Smooth muscle cell (in vitro differentiated cells): ENCODE data around the gene UBE3D. TPM values are rescaled to one million over a fixed set of nuclear protein-coding genes. Genes with fewer than 3 reads are reported as not detected.
A peak's percentile ranks its signal among the peaks of the same experiment; 100 is the strongest.

ENCODE experiments used
- DNase-seq: peaks from one replicate; lab custom pipeline; 2025; ENCODE audit not compliant: unreplicated experiment; lab: John Stamatoyannopoulos, UW
- H2AFZ ChIP-seq: fragments of 200-600 bp; sonication (generic); 2 replicates; pipeline ENCODE4 v1.6.0; 2016; ENCODE audit warnings: antibody characterized with exemption, low read depth, mild to moderate bottlenecking
- H3F3A ChIP-seq: fragments of 200-600 bp; sonication (generic); 2 replicates; pipeline ENCODE4 v1.6.0; 2017; ENCODE audit warnings: antibody characterized with exemption, low read depth
- H3K27ac ChIP-seq: fragments of 200-600 bp; sonication (generic); 2 replicates; pipeline ENCODE4 v1.5.1; 2016; ENCODE audit warnings: low read depth, mild to moderate bottlenecking
- H3K27me3 ChIP-seq: fragments of 200-600 bp; sonication (generic); 2 replicates; pipeline ENCODE4 v1.6.1; 2016; ENCODE audit warnings: low read depth, mild to moderate bottlenecking
- H3K36me3 ChIP-seq: fragments of 200-600 bp; sonication (generic); 2 replicates; pipeline ENCODE4 v1.5.1; 2016; ENCODE audit warnings: low read depth
- H3K4me1 ChIP-seq: fragments of 200-600 bp; sonication (generic); 2 replicates; pipeline ENCODE4 v1.5.1; 2016; ENCODE audit warnings: low read depth
- H3K4me2 ChIP-seq: fragments of 200-600 bp; sonication (generic); 2 replicates; pipeline ENCODE4 v1.6.0; 2016; ENCODE audit warnings: mild to moderate bottlenecking
- H3K4me3 ChIP-seq: fragments of 200-600 bp; sonication (generic); 2 replicates; pipeline ENCODE4 v1.5.1; 2016; ENCODE audit warnings: mild to moderate bottlenecking
- H3K79me2 ChIP-seq: fragments of 200-600 bp; sonication (generic); 2 replicates; pipeline ENCODE4 v1.6.0; 2016; ENCODE audit warnings: low read depth, mild to moderate bottlenecking
- H3K9ac ChIP-seq: fragments of 200-600 bp; sonication (generic); 2 replicates; pipeline ENCODE4 v1.6.0; 2016; ENCODE audit warnings: low read depth
- H3K9me3 ChIP-seq: fragments of 200-600 bp; sonication (generic); replicated peaks from 2 replicates; pipeline ENCODE4 v1.5.1; 2016; ENCODE audit warnings: low read depth
- H4K20me1 ChIP-seq: fragments of 200-600 bp; sonication (generic); 2 replicates; pipeline ENCODE4 v1.6.0; 2016; ENCODE audit warnings: low read depth
- WGBS: methylation state at CpG from one replicate; pipeline ENCODE4 v1.1.7; 2016; ENCODE audit warnings: low lambda C conversion rate; 5-methylcytosine and 5-hydroxymethylcytosine counted together
- polyA plus RNA-seq: library from polyadenylated mRNA; unstranded; fragments of >200 nt; fragmentation: Nextera tagmentation; extraction: Ambion mirVana; gene quantifications from 2 replicates; pipeline ENCODE4 v1.2.1, GENCODE V29; 2016
- total RNA-seq: library from RNA; depleted of rRNA; stranded (reverse); fragments of >200 nt; gene quantifications from 2 replicates; pipeline ENCODE4 v1.2.3, GENCODE V29; 2014
- TF ChIP-seq, protein P1 (sequence below): fragments of 200-600 bp; sonication (generic); IDR thresholded peaks from 2 replicates; pipeline ENCODE4 v1.5.1; 2017; ENCODE audit warnings: borderline replicate concordance, mild to moderate bottlenecking, antibody characterized with exemption; ENCODE audit not compliant: insufficient read depth, poor library complexity, severe bottlenecking

Gene UBE3D
- total and polyA plus RNA-seq, 2 experiments from 2014 or later = 2.1 to 6.1 TPM

DNA sequence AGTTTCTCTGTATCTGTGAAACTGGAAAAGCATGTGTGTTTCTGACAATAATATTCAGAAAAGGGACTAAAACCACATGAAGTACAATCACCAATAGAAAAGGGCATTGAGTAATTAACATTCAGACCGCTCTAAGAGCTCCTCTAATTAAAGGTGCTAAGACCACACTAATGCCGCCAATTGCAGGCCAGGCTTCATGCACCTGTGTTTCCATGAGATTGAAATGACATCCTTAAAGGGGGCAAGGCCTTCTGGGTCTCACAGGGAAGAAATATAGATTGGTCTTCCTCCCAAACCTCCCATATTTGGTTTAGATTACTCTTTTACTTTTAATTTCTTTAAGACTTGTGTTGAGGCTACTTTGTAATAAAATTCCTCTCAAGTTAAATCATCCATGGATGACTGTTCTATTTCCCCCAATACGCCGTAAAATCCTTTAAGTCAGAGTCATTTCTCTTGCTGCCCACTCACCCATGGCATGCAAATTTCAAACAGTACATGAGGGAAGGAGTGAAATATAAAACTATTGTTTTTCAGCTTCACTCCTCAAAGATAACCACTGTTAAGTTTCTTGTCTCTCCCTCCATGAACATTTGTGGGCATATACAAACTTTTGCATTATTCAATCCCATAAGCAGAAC is 110.6 kb downstream of the UBE3D start:
- peak overlapping the region; percentile 95 for H3K27ac ChIP-seq
- peaks cover 35% of the 10 kb centered on the region for H3K4me1 ChIP-seq
- H3K79me2 ChIP-seq = no peaks in the 10 kb centered on the region
- H4K20me1 ChIP-seq = no peaks in the 10 kb centered on the region
- peak overlapping the region; percentile 69 for H3K9ac ChIP-seq
- TF ChIP-seq, protein P1, sequence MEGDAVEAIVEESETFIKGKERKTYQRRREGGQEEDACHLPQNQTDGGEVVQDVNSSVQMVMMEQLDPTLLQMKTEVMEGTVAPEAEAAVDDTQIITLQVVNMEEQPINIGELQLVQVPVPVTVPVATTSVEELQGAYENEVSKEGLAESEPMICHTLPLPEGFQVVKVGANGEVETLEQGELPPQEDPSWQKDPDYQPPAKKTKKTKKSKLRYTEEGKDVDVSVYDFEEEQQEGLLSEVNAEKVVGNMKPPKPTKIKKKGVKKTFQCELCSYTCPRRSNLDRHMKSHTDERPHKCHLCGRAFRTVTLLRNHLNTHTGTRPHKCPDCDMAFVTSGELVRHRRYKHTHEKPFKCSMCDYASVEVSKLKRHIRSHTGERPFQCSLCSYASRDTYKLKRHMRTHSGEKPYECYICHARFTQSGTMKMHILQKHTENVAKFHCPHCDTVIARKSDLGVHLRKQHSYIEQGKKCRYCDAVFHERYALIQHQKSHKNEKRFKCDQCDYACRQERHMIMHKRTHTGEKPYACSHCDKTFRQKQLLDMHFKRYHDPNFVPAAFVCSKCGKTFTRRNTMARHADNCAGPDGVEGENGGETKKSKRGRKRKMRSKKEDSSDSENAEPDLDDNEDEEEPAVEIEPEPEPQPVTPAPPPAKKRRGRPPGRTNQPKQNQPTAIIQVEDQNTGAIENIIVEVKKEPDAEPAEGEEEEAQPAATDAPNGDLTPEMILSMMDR = no peak
- no peak for DNase-seq
- H3K9me3 ChIP-seq = no peaks in the 10 kb centered on the region
- H3K27me3 ChIP-seq = no peaks in the 10 kb centered on the region
- H3K36me3 ChIP-seq = no peaks in the 10 kb centered on the region
- H2AFZ ChIP-seq = no peak overlapping the region
- WGBS = 51% methylated on average over 4 of the region's 4 CpGs
- peak overlapping the region; percentile 72 for H3K4me2 ChIP-seq
- H3K4me3 ChIP-seq = no peak overlapping the region
- H3F3A ChIP-seq = peaks cover 11% of the 10 kb centered on the region

DNA sequence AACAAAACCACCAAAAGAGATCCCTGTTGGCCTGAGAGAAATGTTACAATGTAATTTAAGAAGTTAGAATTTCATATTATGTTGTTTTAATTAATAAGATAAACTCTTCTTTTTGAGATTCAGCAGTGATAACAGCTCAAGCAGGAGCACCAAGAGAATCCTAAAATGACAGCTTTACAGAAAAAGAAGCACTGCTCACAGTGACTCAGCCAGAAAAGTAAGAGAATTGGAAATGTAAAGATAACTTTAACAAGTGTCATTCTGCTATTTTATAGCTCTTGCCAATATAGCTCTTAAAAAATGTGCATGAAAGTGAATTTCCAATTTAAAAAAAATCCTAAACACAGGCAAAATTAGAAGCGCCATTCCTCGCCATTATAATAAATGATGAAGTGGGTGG is 111.3 kb downstream of the UBE3D start:
- Histone ChIP-seq H3F3A (peaks cover 11% of the 10 kb centered on the region), H3K4me3 (no peak overlapping the region), H2AFZ (no peak overlapping the region), H4K20me1 (no peaks in the 10 kb centered on the region), H3K36me3 (no peaks in the 10 kb centered on the region), H3K4me2 (no peak overlapping the region), H3K9me3 (no peaks in the 10 kb centered on the region), H3K27ac (peak overlapping the region; percentile 95), H3K27me3 (no peaks in the 10 kb centered on the region), H3K79me2 (no peaks in the 10 kb centered on the region), H3K9ac (peak overlapping the region; percentile 55), H3K4me1 (peaks cover 29% of the 10 kb centered on the region)
- 90% methylated on average over 2 of the region's 2 CpGs for WGBS
- TF ChIP-seq, protein P1 = no peak
- DNase-seq = no peak

DNA sequence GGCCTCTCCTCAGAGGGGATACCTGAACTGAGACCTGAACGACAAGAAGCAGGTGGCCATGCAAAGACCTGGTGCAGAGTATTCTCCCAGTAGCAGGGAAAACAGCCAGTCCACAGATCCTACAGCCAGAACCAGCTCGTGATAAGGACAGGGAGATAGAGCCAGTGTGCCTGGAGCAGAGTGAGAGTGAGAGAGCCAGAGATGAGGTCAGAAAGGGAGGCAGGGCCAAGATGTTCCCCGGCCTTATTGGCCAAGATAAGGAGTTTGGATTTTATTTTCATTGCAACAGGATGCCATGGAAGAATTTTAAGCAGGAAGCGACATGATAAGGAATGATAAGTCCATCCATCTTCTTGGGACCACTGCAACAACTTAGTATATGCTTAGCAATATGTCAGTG is 111.8 kb downstream of the UBE3D start:
- WGBS = 44% methylated on average over 4 of the region's 4 CpGs
- Histone ChIP-seq H4K20me1 (no peaks in the 10 kb centered on the region), H3K4me1 (peaks cover 24% of the 10 kb centered on the region), H3K4me2 (no peak overlapping the region), H3K27ac (peak overlapping the region; percentile 95), H3F3A (peaks cover 11% of the 10 kb centered on the region), H3K9ac (peak overlapping the region; percentile 55), H3K36me3 (no peaks in the 10 kb centered on the region), H3K27me3 (no peaks in the 10 kb centered on the region), H2AFZ (no peak overlapping the region), H3K4me3 (no peak overlapping the region), H3K9me3 (no peaks in the 10 kb centered on the region), H3K79me2 (no peaks in the 10 kb centered on the region)
- DNase-seq = no peak
- TF ChIP-seq, protein P1 = no peak

DNA sequence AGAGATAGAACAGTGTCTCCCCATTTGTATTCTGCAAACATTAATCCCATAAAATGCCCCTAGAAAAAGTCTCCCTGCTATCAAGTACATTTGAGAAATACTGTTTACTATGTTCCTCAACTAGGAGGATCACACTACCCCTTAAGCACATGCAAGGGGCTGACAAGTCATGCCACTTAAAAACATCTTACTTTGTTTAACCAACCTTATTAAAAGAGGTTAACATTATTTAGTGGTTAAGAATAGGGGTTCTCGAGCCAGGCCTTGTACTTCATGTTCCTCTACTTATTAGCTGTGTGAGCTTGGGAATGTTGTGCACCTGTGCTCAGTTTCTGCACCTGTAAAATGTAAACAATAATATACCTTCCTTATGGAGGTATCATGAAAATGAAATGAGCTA is 113.7 kb downstream of the UBE3D start:
- Histone ChIP-seq H3K4me2 (no peak overlapping the region), H3K4me3 (no peak overlapping the region), H2AFZ (no peak overlapping the region), H3K27me3 (no peaks in the 10 kb centered on the region), H3K4me1 (peaks cover 6% of the 10 kb centered on the region), H3K9ac (no peak overlapping the region), H3K36me3 (no peaks in the 10 kb centered on the region), H3K27ac (no peak overlapping the region), H3K79me2 (no peaks in the 10 kb centered on the region), H4K20me1 (no peaks in the 10 kb centered on the region), H3F3A (peaks cover 11% of the 10 kb centered on the region), H3K9me3 (no peaks in the 10 kb centered on the region)
- TF ChIP-seq, protein P1 = no peak
- no peak for DNase-seq
- 95% methylated on average over 1 of the region's 1 CpG for WGBS
